CD4-positive, alpha-beta T cell treated with Interleukin-15 for 4 hours (primary cell): ENCODE results near the gene SLC6A4.
"Not testable (repeated sequence)": the region's sequence is repeated elsewhere in the genome, so short reads cannot be mapped to it uniquely, and the experiment has no call there.

Source experiments
- DNase-seq: peaks from one replicate; pipeline ENCODE4 v3.0.0-alpha.2; 2020; ENCODE audit warnings: low spot score

Gene SLC6A4

DNA sequence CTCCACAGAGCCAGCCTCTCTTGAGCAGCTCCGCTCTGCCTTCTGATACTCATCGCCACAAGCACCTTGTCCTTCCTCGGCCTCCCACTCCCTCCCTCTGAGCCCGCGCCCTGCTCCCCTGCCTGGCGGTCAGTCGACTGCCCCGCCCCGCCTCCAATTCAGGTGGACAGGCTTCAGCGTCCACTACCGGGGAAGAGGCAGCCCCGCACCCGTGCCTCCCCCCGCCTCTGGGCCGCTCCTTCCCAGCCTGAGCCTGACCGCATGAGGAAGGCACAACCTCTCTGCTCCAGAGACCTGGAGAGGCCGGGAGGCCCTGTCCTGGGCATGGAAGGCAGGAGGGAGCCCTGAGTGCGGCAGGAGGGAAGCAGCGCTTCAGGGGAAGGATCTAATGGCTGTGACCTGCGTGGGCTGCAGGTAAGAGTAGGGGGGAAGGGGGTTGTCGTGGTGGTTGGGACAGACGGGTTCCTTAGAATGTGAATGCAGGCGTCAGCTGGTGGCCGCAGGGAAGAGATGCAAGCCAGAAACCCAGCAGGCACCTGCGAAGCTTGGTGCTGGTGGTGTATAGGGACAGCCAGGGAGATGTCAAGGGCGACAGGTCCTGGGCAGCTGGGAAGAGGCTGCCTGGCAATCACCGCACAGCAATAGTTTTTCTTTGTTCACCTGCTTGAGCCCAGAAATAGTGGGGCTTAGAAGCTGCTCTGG, 3.0 kb upstream of the SLC6A4 start:
- DNase-seq, result no peak

DNA sequence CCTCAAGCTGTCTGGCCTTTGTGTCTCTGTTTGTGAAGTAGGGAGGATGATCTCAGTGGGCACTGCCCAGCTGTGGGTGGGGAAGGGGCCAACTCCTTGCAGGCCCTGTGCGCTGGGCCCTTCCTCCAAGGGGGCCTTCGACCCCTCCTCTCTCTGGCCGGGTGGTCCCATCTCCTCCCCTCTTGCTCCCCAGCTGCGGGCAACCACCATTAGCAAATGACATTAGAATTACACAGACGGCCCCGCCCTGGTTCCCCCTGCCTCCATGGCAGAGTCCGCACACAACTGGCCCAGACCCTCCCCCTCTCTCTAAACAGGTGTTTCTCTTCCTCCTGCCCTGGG, 2.5 kb upstream of the SLC6A4 start:
- DNase-seq, result no peak

DNA sequence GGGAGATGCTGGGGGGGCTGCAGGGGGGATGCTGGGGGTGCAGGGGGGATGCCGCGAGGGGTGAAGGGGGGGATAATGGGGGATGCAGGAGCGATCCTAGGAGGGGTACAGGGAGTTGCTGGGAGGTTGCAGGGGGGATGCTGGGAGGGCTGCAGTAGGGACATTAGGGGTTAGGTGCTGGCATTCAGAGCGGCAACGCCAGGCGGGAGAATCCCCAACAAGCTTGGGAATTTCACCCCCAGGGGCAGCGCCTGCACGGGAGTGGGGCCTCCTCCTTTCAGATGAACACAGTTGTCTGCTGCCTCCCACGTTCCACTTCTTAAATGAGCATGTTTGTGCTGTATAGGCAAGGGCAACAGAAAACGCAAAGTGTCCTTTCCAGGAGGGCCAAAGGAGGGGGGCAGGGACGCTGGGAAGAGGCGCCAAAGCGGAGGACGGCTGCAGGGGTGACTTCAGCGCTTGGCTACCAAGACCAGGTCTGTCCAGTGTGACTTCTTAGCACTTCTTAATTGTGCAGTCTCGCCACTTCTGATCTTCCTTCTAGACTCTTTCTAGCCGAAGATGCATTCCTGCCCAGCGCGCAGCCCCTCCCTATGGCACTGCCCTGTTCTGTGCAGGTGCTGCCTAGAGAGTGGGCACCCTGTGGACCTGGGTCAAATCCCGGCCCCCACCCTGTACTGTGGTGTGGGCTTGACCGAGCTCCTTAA, 2.0 kb upstream of the SLC6A4 start:
- no peak for DNase-seq

DNA sequence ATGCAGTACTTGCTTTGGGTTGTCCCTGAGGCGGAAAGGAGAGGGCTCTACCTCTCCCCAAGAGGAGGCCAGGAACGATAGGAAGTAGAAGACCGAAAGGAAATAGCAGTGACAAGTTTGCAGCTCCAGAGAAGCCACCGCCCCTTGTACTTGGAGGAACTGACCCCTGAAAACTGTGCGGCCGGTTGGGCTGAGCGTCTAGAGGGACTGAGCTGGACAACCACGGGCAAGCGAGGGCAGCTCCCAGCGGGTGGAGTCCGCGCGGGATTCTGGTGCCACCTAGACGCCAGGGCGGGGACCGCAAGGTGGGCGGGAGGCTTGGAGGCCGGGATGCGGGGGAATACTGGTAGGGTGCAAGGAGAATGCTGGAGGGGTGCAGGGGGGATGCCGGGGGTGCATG, 1.3 kb upstream of the SLC6A4 start:
- DNase-seq, result no peak

DNA sequence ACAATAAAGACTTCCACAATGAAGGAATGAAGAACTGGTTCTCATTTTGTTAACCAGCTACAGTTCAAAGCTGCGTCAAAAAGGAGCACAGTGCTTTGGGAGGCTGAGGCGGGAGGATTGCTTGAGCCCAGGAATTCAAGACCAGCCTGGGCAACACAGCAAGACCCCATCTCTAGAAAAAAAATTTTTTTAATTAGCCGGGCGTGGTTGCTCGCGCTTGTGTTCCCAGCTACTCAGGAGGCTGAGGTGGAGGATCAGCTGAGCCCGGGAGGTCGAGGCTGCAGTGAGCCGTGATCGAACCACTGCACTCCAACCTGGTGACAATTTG, 764 bp upstream of the SLC6A4 start:
- DNase-seq, result no peak

DNA sequence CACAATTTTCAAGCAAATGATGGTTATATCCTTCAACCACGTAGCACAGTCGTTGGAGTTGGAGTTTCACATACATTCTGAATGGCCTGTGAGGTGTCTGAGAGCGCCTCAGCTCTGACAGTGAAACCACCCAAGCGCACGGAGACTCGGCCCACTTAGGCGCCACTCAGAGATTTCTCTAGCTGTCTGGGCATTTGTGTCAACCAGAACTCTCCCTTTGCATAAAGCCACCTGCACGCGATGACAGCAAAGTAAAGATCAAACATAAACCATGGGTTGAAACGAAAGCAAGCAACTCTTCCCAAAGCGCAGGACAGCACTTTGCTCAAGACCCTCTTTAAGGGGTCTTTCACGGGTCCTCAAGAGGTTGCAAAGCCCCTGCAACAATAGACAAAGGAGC, 533 bp downstream of the SLC6A4 start:
- no peak for DNase-seq

DNA sequence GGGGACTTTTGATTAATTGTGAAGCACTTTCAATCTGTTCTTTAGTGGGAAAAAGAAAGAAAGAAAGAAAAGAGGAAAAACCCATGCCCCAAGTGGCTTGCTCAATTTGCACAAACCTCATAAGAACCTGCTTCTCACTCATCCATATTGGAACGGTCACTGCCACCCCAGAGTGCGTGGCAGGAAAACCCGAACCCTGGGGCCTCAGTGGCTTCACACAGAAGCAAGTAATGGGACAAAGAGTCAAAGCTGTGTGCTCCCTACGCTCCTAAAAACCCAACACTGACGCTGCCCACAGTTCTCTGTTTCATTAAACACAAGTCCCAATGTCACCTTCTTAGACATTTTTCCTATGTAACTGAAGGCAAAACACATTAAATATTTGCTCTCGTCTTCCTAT, 1.2 kb downstream of the SLC6A4 start:
- no peak for DNase-seq

DNA sequence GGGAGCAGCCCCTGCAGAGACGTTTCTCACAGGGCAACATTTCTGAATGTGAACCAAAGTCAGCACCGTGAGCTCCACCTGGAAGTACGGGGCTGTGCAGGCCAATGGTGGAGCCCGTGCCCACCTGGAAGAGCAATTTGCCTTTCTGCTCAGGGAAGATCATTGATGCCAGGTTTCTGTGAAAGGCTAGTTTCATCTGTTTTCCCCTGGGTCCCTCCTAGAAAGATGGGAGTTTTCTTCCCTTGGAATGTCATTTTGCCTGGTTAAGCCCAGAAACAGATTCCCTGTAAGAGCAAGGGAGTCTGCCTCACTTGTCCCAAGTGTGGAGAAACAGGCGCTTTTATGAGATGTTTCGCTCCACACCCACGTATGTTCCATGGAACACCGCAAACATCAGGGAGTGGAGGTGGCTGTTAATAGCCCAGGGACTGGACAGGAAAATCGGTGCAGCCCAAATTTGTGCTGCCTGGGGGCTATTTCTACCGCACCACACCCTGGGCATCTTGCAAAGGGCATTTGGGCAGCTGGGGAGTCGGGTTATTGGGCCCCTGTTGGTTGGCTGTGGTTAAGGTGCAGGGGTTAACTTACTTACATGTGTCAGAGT, 2.6 kb downstream of the SLC6A4 start:
- no peak for DNase-seq

DNA sequence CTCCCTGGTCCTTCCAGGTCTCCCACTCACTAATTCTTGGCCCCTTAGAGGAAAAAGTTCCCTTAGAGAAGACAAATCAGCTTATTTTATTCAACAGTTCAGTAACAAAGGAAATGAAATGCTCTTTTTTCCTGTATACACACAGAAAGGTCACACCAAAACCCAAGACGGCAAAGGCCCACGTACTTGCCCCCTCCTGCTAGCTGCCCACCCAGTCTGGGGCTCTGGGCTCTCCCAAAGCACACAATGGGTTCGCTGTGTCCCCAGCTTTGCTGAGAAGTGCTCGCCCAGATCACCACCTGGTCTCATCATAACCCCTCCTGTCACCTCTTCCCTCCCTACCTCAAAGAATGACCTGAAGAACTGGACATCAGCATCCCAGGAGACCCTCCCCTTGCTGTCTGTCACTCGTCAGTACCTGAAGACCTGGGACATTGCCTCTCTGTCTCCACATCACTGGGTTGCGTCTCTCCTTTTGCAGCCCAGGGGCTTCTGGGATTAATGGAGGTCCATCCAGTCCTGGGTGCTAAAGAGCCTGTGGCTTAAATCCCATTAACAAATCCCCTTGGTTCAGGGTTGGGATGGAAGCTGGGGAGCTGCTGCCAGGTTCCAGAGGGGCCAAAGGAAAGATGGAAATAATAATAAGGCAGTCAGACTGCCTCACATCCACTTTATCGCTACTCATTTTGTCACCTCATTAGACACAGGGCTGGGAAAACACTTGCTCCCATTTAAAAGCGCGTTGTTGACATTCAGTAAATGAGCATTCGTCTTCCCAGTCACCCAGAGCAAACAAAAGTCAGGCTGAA, 3.3 kb downstream of the SLC6A4 start:
- DNase-seq, result no peak

DNA sequence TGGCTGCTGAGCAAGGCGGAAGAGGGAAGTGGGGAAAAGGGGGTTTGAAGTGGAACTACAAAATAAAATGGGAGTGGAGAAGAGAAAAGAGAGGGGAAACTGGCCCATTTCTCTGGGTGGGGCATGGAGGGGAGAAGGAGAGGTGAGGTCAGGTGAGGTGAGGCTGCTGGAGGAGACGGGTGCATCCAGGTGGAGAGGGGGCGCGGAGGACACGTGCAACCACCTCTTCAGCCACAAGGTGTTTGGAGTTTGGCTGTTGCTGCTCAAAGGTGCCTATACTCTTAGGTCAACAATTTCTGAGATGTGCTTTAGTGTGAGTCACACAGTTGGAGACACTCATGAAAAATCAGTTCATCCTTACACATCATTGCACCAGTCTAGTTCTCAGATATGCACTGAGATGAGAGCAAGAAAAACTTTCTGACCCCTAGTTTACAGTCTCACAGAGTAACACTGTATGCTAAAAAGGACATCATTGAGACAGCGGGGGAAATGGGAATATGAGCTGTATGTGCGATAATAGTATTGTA, 4.8 kb downstream of the SLC6A4 start:
- DNase-seq, result no peak

DNA sequence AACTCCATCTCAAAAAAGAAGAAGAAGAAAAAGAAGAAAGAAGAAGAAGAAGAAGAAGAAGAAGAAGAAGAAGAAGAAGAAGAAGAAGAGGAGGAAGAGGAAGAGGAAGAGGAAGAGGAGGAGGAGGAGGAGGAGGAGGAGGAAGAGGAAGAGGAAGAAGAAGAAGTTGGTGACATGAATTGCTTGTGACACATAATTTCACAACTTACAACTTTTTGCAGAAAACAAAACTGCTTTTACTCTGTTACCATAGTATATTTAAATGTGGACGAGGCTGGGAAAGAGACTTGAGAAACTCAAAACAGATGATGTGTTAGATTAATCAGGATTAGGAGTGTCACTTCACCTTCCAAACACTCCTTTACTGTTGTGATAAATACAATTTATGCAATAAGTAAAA, 5.5 kb downstream of the SLC6A4 start:
- DNase-seq, result not testable (repeated sequence)

DNA sequence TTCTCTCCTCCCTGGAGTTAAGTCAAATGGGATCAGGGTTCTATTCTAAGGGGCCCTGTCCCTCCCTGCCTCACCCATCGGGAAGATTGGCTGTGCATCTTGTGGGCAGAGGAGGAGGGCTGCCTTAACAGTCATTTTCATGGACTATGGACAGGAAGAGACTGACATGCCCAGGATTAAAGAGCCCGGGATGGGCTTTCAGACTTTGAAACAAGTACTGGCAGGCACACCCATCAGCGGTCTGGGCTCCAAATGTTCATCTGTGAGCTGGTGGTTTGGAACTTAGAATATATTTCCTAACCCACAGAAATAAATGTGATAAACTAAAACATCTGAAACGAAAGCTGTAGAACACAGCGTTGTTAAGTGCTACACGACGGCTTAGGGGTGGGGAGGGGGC, 6.5 kb downstream of the SLC6A4 start:
- DNase-seq, result no peak

DNA sequence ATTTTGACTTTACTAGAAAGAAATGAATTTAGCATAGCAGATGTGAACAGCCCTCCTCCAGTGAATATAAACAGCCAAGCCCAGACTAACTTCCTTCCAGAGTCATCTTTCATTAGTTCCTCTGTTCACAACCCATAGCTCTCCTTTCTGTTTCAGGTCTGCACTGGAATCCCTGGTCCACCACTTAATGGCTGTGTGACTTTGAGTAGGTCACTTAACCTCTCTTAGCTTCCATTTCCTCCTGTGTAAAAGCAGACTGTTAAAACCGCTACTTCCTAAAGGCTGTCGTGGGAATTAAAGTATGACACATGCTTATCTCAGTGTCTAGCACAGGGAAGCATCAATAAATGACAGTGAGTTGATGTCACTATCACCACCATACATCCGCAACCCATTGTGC, 7.5 kb downstream of the SLC6A4 start:
- no peak for DNase-seq

DNA sequence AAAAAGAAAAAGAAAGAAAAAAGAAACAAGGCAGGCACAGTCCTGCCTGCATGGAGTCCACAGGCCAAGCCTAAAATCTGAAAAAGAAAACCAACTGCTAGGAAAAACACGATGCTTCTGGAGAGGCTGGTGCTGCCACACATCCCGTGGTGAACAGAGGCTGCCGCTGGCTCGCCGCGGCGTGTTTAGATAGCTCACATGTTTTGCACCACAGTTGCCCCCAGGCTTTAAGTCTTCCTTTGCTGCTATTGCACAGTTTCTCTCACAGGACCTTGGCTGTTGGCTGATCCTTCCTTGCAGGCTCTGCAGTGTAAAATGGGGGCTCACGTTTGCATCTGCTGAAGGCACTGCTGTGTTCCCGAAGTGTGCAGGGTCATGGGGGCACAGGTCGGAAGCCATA, 8.6 kb downstream of the SLC6A4 start:
- DNase-seq, result no peak

DNA sequence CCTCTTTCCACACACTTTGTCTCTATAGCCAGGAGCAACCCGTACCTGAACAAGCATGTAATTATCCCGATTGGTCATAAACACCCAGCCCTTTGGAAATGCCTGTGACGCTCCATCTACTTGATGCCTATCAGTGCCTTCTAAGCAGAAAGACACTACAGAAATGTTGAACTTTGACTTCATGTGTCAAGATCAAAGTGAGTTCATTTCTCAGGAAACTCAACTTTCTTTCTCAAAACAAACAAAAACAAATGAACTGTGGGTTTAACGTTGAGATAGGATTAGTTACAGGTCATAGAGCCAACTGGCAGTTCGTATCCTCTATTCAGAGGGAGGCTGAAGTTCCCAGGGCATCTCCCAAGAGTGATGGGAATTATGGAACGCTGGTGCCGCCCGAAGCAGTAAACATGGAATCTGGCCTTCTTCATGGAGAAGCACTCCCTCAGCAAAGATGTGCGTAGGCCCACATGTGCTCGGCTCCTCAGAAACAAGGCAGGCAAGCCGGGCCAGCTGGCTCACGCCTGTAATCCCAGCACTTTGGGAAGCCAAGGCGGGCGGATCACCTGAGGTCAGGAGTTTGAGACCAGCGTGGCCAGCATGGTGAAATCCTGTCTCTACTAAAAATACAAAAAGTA, 9.5 kb downstream of the SLC6A4 start:
- no peak for DNase-seq

DNA sequence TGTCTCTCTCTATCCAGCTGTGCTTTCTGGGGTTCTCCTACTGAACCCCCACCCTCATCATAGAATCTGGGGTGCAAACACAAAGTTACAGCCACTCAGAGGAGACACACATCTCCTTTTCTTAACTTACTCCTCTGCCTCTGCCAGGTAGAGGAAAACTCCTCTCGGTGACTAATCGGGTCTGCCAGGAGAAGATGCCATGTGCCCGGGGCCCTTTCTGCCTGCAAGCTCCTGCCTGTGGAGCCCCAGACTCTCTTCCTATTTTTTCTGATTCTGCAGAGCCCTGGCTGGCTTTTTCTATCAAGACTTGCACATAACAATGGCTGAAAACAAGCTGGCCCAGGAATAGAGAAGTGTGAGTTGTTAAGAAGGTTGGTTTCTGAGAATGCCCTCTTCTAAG, 10.4 kb downstream of the SLC6A4 start:
- DNase-seq, result no peak

DNA sequence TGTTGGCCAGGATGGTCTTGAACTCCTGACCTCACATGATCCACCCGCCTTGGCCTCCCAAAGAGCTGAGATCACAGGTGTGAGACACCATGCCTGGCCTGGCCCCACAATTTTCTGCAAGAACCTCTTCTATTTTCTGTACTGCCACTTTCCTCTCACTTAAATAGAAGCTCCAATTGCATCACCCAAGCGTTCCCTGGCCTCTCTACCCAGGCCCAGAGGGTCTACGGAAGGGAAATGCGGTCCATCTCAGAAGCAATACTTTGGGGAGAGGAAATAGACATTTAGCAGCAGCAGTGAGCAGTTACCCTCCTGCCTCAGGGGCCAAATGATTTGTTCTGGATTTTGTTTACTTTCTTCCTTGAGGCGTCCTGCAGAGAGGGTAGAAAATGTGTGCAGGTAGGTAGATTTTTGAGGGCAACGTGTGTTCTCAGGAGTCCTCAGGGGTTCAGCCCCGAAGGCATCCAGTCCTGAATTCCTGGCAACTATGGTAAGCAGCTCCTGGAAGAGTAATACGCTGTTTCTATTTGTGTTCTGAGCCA, 11.0 kb downstream of the SLC6A4 start:
- no peak for DNase-seq

DNA sequence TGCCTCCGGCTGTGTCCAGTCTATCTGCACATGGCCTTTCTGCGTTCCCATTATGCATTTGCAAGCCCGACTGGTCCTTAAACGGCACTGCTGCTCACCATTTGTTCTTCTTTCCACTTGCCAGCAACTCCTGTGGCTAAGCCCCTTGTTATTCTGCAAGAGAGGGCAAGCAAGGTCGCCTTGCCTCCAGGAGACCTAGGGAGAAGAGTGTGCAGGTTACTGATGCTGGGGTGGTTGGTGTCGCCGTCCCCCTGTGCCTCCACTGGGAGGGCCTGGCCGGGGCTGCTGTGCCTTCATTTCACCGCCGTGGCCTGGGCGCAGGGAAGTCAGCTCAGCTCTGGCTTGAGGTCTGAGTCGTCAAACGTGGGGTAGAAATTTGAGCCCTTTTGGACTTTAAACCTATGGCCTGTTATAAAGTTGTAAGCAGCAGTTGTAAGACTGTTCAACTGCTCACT, 12.7 kb downstream of the SLC6A4 start:
- DNase-seq, result no peak

DNA sequence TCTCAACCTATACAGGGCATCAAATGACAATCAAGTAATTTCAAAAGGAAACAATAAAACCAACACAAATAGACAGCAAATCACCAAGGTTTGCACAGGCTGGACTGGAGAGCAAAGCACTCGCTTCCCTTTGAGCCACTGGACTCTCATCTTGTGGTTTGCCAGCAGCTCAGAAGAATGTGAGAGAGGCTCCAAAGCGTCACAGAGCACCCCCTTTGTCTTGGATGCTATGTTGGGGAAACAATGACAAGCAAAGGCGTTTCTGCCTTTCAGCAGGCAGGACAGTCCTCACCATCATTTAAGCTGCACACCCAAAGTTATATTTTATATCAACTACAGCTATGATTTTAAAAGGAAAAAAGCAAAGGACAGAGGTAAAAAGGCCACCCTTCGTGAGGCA, 13.2 kb downstream of the SLC6A4 start:
- DNase-seq, result no peak

DNA sequence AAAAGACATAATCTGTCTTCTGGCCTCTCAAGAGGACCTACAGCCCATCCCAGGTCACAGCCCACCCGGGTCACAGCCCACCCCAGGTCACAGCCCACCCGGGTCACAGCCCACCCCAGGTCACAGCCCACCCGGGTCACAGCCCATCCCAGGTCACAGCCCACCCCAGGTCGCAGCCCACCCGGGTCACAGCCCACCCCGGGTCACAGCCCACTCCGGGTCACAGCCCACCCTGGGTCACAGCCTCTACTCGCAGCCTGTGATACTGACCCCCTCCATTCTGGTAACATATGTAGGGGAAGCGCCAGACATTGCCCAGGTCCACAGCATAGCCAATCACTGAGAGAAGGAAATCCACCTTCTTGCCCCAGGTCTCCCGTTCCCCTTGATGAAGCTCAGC, 14.2 kb downstream of the SLC6A4 start:
- DNase-seq, result no peak

DNA sequence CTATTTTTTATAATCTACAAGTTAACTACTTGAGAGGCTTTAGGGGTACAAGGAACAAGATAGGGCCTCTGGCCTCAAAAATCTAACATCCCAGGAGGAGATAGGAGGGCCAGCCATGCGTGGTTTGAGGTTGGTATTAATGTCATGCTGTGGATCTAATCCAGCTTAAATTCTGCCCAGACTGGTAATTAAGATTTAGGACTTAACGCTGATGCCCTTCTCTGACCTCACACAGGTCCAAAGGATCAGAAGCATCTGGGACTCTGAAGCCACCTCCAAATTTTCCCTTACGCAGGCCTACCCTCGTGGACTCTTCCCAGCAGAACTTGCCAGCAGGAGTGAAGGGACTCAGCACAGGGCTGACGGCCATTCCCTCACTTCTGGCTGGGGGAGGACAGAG, 15.1 kb downstream of the SLC6A4 start:
- no peak for DNase-seq

DNA sequence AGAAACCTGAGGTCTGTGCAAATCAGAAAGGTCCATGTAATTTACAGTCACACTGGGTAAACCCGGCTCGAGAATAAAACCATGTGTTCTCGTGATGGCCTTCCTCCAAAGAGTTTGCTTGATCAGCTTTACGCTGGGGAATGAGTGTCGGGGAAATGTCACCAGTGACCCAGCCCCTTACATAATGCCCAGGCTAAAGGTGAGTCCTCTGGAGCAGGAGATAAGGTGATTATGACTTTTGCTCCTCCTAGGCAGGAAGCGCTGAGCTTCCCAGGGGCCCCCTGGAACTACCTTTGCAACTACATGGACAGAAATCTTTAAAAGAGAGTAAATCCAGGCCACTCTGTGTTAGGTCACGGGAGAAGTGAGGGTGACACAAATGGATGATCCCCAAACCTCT, 15.7 kb downstream of the SLC6A4 start:
- no peak for DNase-seq
